HL-60/S4 (cell line): Measurements from ENCODE around the gene ANK3.

ENCODE experiments used
- in situ Hi-C: fragments of 300-500 bp; cut with MboI; formaldehyde crosslinking; loops from 2 replicates; pipeline ENCODE4 v1.14.3; 2022; ENCODE audit warnings: low sequenced_read_pairs

Gene ANK3

GRCh38 chr10:60188548-60188947 is 201.1 kb downstream of the ANK3 start:
- in situ Hi-C loops, result no loop called here

- in situ Hi-C loops, result no loop called here
Observed at GRCh38 chr10:60187691-60188090, 202.0 kb downstream of the ANK3 start.

- in situ Hi-C loops, result no loop called here
Observed at GRCh38 chr10:60186315-60187071, 203.2 kb downstream of the ANK3 start.

- in situ Hi-C loops, result no loop called here
Observed at GRCh38 chr10:60185421-60185820, 204.3 kb downstream of the ANK3 start.

- in situ Hi-C loops, result no loop called here
Observed at GRCh38 chr10:60182691-60183090, 207.0 kb downstream of the ANK3 start.

GRCh38 chr10:60176925-60177324 is 212.8 kb downstream of the ANK3 start:
- in situ Hi-C loops, result no loop called here

- in situ Hi-C loops, result no loop called here
Observed at GRCh38 chr10:60175441-60175971, 214.2 kb downstream of the ANK3 start.

- in situ Hi-C loops, result no loop called here
Observed at GRCh38 chr10:60172363-60172990, 217.2 kb downstream of the ANK3 start.

- in situ Hi-C loops, result no loop called here
Observed at GRCh38 chr10:60171436-60172013, 218.2 kb downstream of the ANK3 start.

- in situ Hi-C loops, result no loop called here
Observed at GRCh38 chr10:60170250-60170649, 219.4 kb downstream of the ANK3 start.

GRCh38 chr10:60169111-60169510 is 220.6 kb downstream of the ANK3 start:
- in situ Hi-C loops, result no loop called here

- in situ Hi-C loops, result no loop called here
Observed at GRCh38 chr10:60167050-60167449, 222.6 kb downstream of the ANK3 start.

- in situ Hi-C loops, result no loop called here
Observed at GRCh38 chr10:60163786-60164185, 225.9 kb downstream of the ANK3 start.

- in situ Hi-C loops, result no loop called here
Observed at GRCh38 chr10:60162631-60163030, 227.0 kb downstream of the ANK3 start.

GRCh38 chr10:60155943-60156683 is 233.6 kb downstream of the ANK3 start:
- in situ Hi-C loops, result no loop called here

- in situ Hi-C loops, result no loop called here
Observed at GRCh38 chr10:60155099-60155877, 234.4 kb downstream of the ANK3 start.

GRCh38 chr10:60149003-60149402 is 240.7 kb downstream of the ANK3 start:
- in situ Hi-C loops, result no loop called here

GRCh38 chr10:60148266-60148840 is 241.3 kb downstream of the ANK3 start:
- in situ Hi-C loops, result no loop called here

GRCh38 chr10:60147576-60148265 is 242.0 kb downstream of the ANK3 start:
- in situ Hi-C loops, result no loop called here

- in situ Hi-C loops, result no loop called here
Observed at GRCh38 chr10:60147025-60147424, 242.7 kb downstream of the ANK3 start.
